HepG2 (cell line): ENCODE results near the gene IGFL1. TPM values are rescaled to one million over a fixed set of nuclear protein-coding genes. Genes with fewer than 3 reads are reported as not detected.

Experiments
- ATAC-seq: fragments of 200-7000 bp; cut with Tn5 transposase; 3 replicates; pipeline ENCODE4 v1.9.1; 2020; ENCODE audit warnings: mild to moderate bottlenecking, moderate library complexity
- BruUV-seq: library from RNA; stranded (reverse); fragments of 400-500 nt; replicated peaks from 2 replicates; lab custom pipeline; 2021; lab: Mats Ljungman, UMichigan
- CTCF ChIA-PET: fragments of 300-600 bp; formaldehyde crosslinking; extraction: SDS; loops from one replicate; lab custom pipeline; 2021; ENCODE audit warnings: low total read pairs, inconsistent platforms, low intra/inter-chr PET ratio; lab: Yijun Ruan, JAX
- POLR2A ChIA-PET: fragments of 350-600 bp; sonication (Branson Sonifier 250); formaldehyde crosslinking; loops from one replicate; lab custom pipeline; 2020; ENCODE audit warnings: antibody characterized with exemption, inconsistent platforms; lab: Yijun Ruan, JAX
- DNase-seq: peaks from one replicate; pipeline ENCODE4 v3.0.0-alpha.2; 2015; ENCODE audit warnings: low spot score
- FAIRE-seq: peaks from 3 replicates; lab custom pipeline; 2011; peaks lifted over from hg19 to GRCh38; lab: Jason Lieb, UNC
- H2AFZ ChIP-seq: one replicate; pipeline ENCODE4 v1.6.1; 2011; ENCODE audit warnings: low read length, inconsistent platforms
- H3K27ac ChIP-seq: fragments of 300-600 bp; 3 replicates; pipeline ENCODE4 v1.8.0; 2011; ENCODE audit warnings: mixed run types, mild to moderate bottlenecking, mixed read lengths, low read length, inconsistent platforms; ENCODE audit not compliant: insufficient read depth; ENCODE audit errors: extremely low read length
- H3K27me3 ChIP-seq, 2 experiments: fragments of 200-600 bp in 1 of 2; 2 replicates in 1 of 2; 3 replicates in 1 of 2; pipeline versions ENCODE4 v1.6.0 to v1.8.0; 2011; ENCODE audit warnings: low read length in 2 of 2, mild to moderate bottlenecking in 2 of 2, moderate library complexity in 2 of 2, inconsistent platforms in 1 of 2; ENCODE audit not compliant: insufficient read depth in 2 of 2, control insufficient read depth in 1 of 2
- H3K36me3 ChIP-seq, 2 experiments: fragments of 200-600 bp in 1 of 2; replicated peaks in 1 of 2; 2 replicates in 1 of 2; 3 replicates in 1 of 2; pipeline versions ENCODE4 v1.5.1 to v1.8.0; 2011; ENCODE audit warnings: low read length in 2 of 2, inconsistent platforms in 1 of 2; ENCODE audit not compliant: insufficient read depth in 2 of 2, control insufficient read depth in 1 of 2
- H3K4me1 ChIP-seq: 2 replicates; pipeline ENCODE4 v1.5.1; 2012; ENCODE audit warnings: low read length, inconsistent platforms; ENCODE audit not compliant: insufficient read depth
- H3K4me2 ChIP-seq: 2 replicates; pipeline ENCODE4 v1.6.0; 2011; ENCODE audit warnings: low read depth, low read length, inconsistent platforms
- H3K4me3 ChIP-seq, 3 experiments: fragments of 200-600 bp in 1 of 3; sonication (generic), shearing (Covaris generic) in 1 of 3; replicated peaks in 1 of 3; 2 replicates each; pipeline ENCODE4 v1.5.1; 2011 to 2016; ENCODE audit warnings: low read length in 3 of 3, inconsistent platforms in 2 of 3, low read depth in 2 of 3, mild to moderate bottlenecking in 2 of 3, control low read depth in 1 of 3, mixed read lengths in 1 of 3; ENCODE audit not compliant: insufficient read depth in 1 of 3
- H3K79me2 ChIP-seq: one replicate; pipeline ENCODE4 v1.6.1; 2011; ENCODE audit warnings: low read length, inconsistent platforms; ENCODE audit not compliant: insufficient read depth
- H3K9ac ChIP-seq: 2 replicates; pipeline ENCODE4 v1.6.0; 2011; ENCODE audit warnings: mild to moderate bottlenecking, low read depth, low read length, inconsistent platforms; ENCODE audit not compliant: insufficient read depth
- H3K9me3 ChIP-seq: 2 replicates; pipeline ENCODE4 v1.5.1; 2012; ENCODE audit warnings: mild to moderate bottlenecking, low read length
- H4K20me1 ChIP-seq: 2 replicates; pipeline ENCODE4 v1.6.0; 2011; ENCODE audit warnings: inconsistent platforms, mild to moderate bottlenecking, low read length, moderate library complexity; ENCODE audit not compliant: insufficient read depth
- AFF4 ChIP-seq: sonication (generic); formaldehyde crosslinking; IDR thresholded peaks from 2 replicates; pipeline ENCODE4 v1.4.0; 2020; ENCODE audit warnings: missing genetic modification reagents
- DMAP1 ChIP-seq: IDR thresholded peaks from 2 replicates; pipeline ENCODE4 v1.6.1; 2016
- DZIP1 ChIP-seq: sonication (generic); formaldehyde crosslinking; IDR thresholded peaks from 2 replicates; pipeline ENCODE4 v1.5.0; 2020; ENCODE audit warnings: mild to moderate bottlenecking, missing genetic modification reagents
- MZF1 ChIP-seq: sonication (generic); formaldehyde crosslinking; IDR thresholded peaks from 2 replicates; pipeline ENCODE4 v1.8.1; 2023; ENCODE audit warnings: mild to moderate bottlenecking, missing genetic modification reagents, borderline replicate concordance
- ZBTB37 ChIP-seq: sonication (generic); formaldehyde crosslinking; IDR thresholded peaks from 2 replicates; pipeline ENCODE4 v1.4.0; 2020; ENCODE audit warnings: mild to moderate bottlenecking, missing genetic modification reagents
- ZNF232 ChIP-seq: sonication (generic); formaldehyde crosslinking; IDR thresholded peaks from 2 replicates; pipeline ENCODE4 v1.4.0; 2020; ENCODE audit warnings: missing genetic modification reagents, borderline replicate concordance
- ZNF44 ChIP-seq: sonication (generic); formaldehyde crosslinking; IDR thresholded peaks from 2 replicates; pipeline ENCODE4 v1.5.1; 2020; ENCODE audit warnings: mild to moderate bottlenecking, missing genetic modification reagents
- ZNF609 ChIP-seq: sonication (generic); formaldehyde crosslinking; IDR thresholded peaks from 2 replicates; pipeline ENCODE4 v1.4.0; 2020; ENCODE audit warnings: mild to moderate bottlenecking, missing genetic modification reagents, borderline replicate concordance
- WGBS: methylation state at CpG from one replicate; pipeline ENCODE4 v1.1.6; 2017; ENCODE audit warnings: low lambda C conversion rate; 5-methylcytosine and 5-hydroxymethylcytosine counted together
- in situ Hi-C: cut with HindIII; loops from 2 replicates; pipeline ENCODE4 v1.10.0; 2017; ENCODE audit warnings: low pct_unique_long_range_greater_than_20kb; ENCODE audit not compliant: extremely low pct_ligation_motif_present
- intact Hi-C: fragments of 100-400 bp; cut with micrococcal nuclease; formaldehyde crosslinking; loops from one replicate; pipeline ENCODE4 v1.10.0; 2022; ENCODE audit not compliant: unreplicated experiment
- polyA plus RNA-seq, 8 experiments: library from polyadenylated mRNA; depleted of rRNA in 3 of 8; stranded (reverse) in 7 of 8; unstranded in 1 of 8; fragments of >200 nt; fragmentation: Illumina TruSeq in 4 of 8; extraction: Trizol in 4 of 8; gene quantifications; 2 replicates each; pipeline versions ENCODE4 v1.2.1 to v1.2.3, GENCODE V29; 2011 to 2016; ENCODE audit warnings: low read depth in 4 of 8, missing spikeins in 1 of 8, mixed read lengths in 1 of 8; ENCODE audit not compliant: insufficient read depth in 1 of 8
- total RNA-seq, 5 experiments: library from RNA; depleted of rRNA; stranded (reverse); fragments of >200 nt; fragmentation: Illumina TruSeq; extraction: Trizol; gene quantifications; 2 replicates each; pipeline ENCODE4 v1.2.3, GENCODE V29; 2016; ENCODE audit warnings: low read depth in 1 of 5

Gene IGFL1
- total and polyA plus RNA-seq, 2 of the 13 experiments (the other 11 are each of a cell fraction or from before 2014, with no cell fraction given): not detected

GRCh38 chr19:46232468-46232867 lies 2.9 kb downstream of the IGFL1 start:
- no peak overlapping the region for H3K27ac ChIP-seq
- peaks cover 4 to 16% of the 10 kb centered on the region in 2 experiments for H3K27me3 ChIP-seq
- DNase-seq: no peak
- ATAC-seq: no peak
- no peaks in the 10 kb centered on the region for H3K36me3 ChIP-seq
- ChIA-PET POLR2A (no interaction called here), CTCF (no interaction called here)
- no peak overlapping the region for H3K4me2 ChIP-seq
- in situ Hi-C loops: no loop called here
- BruUV-seq: no TSS peak
- H2AFZ ChIP-seq: no peak overlapping the region
- no peak overlapping the region for H3K9ac ChIP-seq
- H3K4me3 ChIP-seq: no peak overlapping the region
- H3K9me3 ChIP-seq: no peaks in the 10 kb centered on the region
- FAIRE-seq: no peak
- no peaks in the 10 kb centered on the region for H3K79me2 ChIP-seq
- no peaks in the 10 kb centered on the region for H4K20me1 ChIP-seq
- intact Hi-C loops: no loop called here
- no peaks in the 10 kb centered on the region for H3K4me1 ChIP-seq
- WGBS: no CpG with 5 or more reads among the region's 11 CpGs
- TF ChIP-seq MZF1 (CRISPR knock-in tag): no peak
- no peak for TF ChIP-seq DZIP1 (CRISPR knock-in tag)
- no peak for TF ChIP-seq AFF4 (CRISPR knock-in tag)
- TF ChIP-seq ZBTB37 (CRISPR knock-in tag): no peak
- TF ChIP-seq DMAP1 (CRISPR knock-in tag): no peak
- no peak for TF ChIP-seq ZNF609 (CRISPR knock-in tag)
- no peak for TF ChIP-seq ZNF44 (CRISPR knock-in tag)
- no peak for TF ChIP-seq ZNF232 (CRISPR knock-in tag)
